Thoracic aorta (tissue), 2 donors: ENCODE results near the gene PP2D1. TPM values are rescaled to one million over a fixed set of nuclear protein-coding genes. Genes with fewer than 3 reads are reported as not detected.

Source experiments
- ATAC-seq: fragments of 150-250 bp; one replicate; pipeline ENCODE4 v1.8.0; 2017; ENCODE audit warnings: low read depth; ENCODE audit not compliant: insufficient number of reproducible peaks, low FRiP score
- DNase-seq: peaks from one replicate; pipeline ENCODE4 v3.0.0-alpha.2; 2020; ENCODE audit warnings: low spot score
- H3K27ac ChIP-seq, 2 donors: fragments of 200-600 bp; sonication (generic); 1 replicate in 1 of 2; 2 replicates in 1 of 2; pipeline ENCODE4 v1.5.1; 2016; ENCODE audit warnings: mild to moderate bottlenecking in 2 of 2, moderate library complexity in 2 of 2
- H3K27me3 ChIP-seq: fragments of 200-600 bp; sonication (generic); replicated peaks from 2 replicates; pipeline ENCODE4 v1.6.0; 2016; ENCODE audit warnings: mild to moderate bottlenecking; ENCODE audit not compliant: insufficient read depth
- H3K36me3 ChIP-seq: fragments of 200-600 bp; sonication (generic); one replicate; pipeline ENCODE4 v1.5.1; 2016
- H3K4me1 ChIP-seq, 2 donors: fragments of 200-600 bp; sonication (generic); 1 replicate in 1 of 2; 2 replicates in 1 of 2; pipeline versions ENCODE4 v1.5.1 to v1.6.0; 2016; ENCODE audit warnings: low read depth in 2 of 2, mild to moderate bottlenecking in 1 of 2; ENCODE audit not compliant: control insufficient read depth in 1 of 2
- H3K4me3 ChIP-seq: fragments of 200-600 bp; sonication (generic); 2 replicates; pipeline ENCODE4 v1.5.1; 2016; ENCODE audit warnings: mild to moderate bottlenecking
- H3K9me3 ChIP-seq: fragments of 200-600 bp; sonication (generic); 2 replicates; pipeline ENCODE4 v1.5.1; 2016
- total RNA-seq, 2 donors: library from RNA; depleted of rRNA; stranded (reverse); fragments of >200 nt; gene quantifications; one replicate each; pipeline versions ENCODE4 v1.1.0 to v1.2.3, GENCODE V29; 2016
- TF ChIP-seq, protein P1 (sequence below): fragments of 200-600 bp; sonication (generic); IDR thresholded peaks from one replicate; pipeline ENCODE4 v1.5.1; 2019; ENCODE audit warnings: antibody characterized with exemption

Gene PP2D1
- total RNA-seq, 2 donors from 2014 or later: not detected

DNA sequence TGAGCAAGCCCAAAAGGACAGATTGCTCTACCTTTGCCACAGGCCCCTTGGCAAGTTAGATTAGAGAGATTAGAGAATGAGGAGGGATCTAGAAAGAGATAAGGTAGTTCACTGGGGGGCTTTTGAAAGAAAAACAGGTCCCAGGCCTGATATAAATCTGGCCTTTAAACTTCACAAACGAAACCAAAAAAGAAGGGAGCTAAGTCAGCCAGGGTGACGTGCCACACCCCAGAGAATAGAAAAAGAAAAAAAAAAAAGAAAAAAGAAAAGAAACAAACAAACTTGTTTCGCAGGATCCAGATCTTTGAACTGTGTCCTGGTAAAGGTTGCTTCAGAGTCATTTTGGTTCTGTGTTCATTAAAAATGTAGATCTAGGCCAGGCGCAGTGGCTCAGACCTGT, 31.8 kb upstream of the PP2D1 start:
- H3K4me1 ChIP-seq: peaks cover 41 to 62% of the 10 kb centered on the region in 2 donors
- no peaks in the 10 kb centered on the region for H3K9me3 ChIP-seq
- no peaks in the 10 kb centered on the region for H3K36me3 ChIP-seq
- TF ChIP-seq, protein P1, sequence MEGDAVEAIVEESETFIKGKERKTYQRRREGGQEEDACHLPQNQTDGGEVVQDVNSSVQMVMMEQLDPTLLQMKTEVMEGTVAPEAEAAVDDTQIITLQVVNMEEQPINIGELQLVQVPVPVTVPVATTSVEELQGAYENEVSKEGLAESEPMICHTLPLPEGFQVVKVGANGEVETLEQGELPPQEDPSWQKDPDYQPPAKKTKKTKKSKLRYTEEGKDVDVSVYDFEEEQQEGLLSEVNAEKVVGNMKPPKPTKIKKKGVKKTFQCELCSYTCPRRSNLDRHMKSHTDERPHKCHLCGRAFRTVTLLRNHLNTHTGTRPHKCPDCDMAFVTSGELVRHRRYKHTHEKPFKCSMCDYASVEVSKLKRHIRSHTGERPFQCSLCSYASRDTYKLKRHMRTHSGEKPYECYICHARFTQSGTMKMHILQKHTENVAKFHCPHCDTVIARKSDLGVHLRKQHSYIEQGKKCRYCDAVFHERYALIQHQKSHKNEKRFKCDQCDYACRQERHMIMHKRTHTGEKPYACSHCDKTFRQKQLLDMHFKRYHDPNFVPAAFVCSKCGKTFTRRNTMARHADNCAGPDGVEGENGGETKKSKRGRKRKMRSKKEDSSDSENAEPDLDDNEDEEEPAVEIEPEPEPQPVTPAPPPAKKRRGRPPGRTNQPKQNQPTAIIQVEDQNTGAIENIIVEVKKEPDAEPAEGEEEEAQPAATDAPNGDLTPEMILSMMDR: no peak
- peak overlapping the region; percentile 65 for H3K4me3 ChIP-seq
- DNase-seq: no peak
- ATAC-seq: no peak
- no peaks in the 10 kb centered on the region for H3K27me3 ChIP-seq
- peak overlapping the region; percentile 66 to 76 for H3K27ac ChIP-seq

- no peaks in the 10 kb centered on the region for H3K27me3 ChIP-seq
- H3K9me3 ChIP-seq: no peaks in the 10 kb centered on the region
- peaks cover 39 to 62% of the 10 kb centered on the region in 2 donors for H3K4me1 ChIP-seq
- peak overlapping the region; percentile 65 for H3K4me3 ChIP-seq
- TF ChIP-seq, protein P1: no peak
- peak; percentile 53 for DNase-seq
- ATAC-seq: no peak
- peak overlapping the region; percentile 66 to 76 for H3K27ac ChIP-seq
- H3K36me3 ChIP-seq: no peaks in the 10 kb centered on the region
Observed at GRCh38 chr3:20043396-20043795, 31.3 kb upstream of the PP2D1 start.

- DNase-seq (no peak), ATAC-seq (no peak)
- no peaks in the 10 kb centered on the region for H3K9me3 ChIP-seq
- no peaks in the 10 kb centered on the region for H3K27me3 ChIP-seq
- peaks cover 29 to 57% of the 10 kb centered on the region in 2 donors for H3K4me1 ChIP-seq
- peak overlapping the region; percentile 76 to 85 for H3K27ac ChIP-seq
- H3K4me3 ChIP-seq: no peak overlapping the region
- TF ChIP-seq, protein P1: no peak
- H3K36me3 ChIP-seq: no peaks in the 10 kb centered on the region
Observed at GRCh38 chr3:20042331-20042730, 30.3 kb upstream of the PP2D1 start.

DNA sequence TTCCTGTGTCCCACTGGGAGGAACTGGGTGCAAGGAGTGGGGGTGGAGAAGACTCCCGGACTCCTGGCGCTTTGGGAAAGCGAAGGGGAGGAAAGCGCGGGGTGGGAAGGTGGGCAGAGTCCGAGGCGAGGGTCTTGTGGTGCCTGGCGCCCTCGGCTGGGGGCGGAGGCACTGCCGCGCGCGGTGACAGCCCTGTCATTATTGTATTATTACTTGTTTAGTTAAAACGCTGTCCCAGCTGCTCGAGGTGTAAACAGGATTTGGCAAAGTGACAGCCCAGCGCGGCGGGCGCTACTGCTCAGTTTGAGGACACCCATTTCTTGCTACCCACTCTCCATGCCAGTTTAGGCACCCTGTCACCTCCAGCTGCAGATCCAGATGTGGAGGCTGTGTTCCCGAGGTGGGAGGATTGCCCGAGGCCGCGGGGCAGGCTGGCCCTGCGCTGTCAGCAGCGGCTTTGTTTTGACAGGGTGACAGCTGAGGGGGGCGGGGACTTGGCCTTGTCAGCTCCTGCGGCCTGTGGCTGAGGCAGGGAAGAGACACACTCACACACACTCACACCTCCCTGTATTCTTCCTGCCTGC, 29.2 kb upstream of the PP2D1 start:
- DNase-seq (peak; percentile 68), ATAC-seq (no peak)
- Histone ChIP-seq H3K4me1 (peaks cover 25 to 47% of the 10 kb centered on the region in 2 donors), H3K27ac (peak overlapping the region; percentile 76 to 85), H3K27me3 (no peaks in the 10 kb centered on the region), H3K4me3 (peak overlapping the region; percentile 79), H3K36me3 (no peaks in the 10 kb centered on the region), H3K9me3 (no peaks in the 10 kb centered on the region)
- TF ChIP-seq, protein P1: no peak

- H3K4me3 ChIP-seq: peak overlapping the region; percentile 79
- no peak for ATAC-seq
- no peaks in the 10 kb centered on the region for H3K9me3 ChIP-seq
- peaks cover 25 to 45% of the 10 kb centered on the region in 2 donors for H3K4me1 ChIP-seq
- no peaks in the 10 kb centered on the region for H3K36me3 ChIP-seq
- peak overlapping the region; percentile 76 to 85 for H3K27ac ChIP-seq
- TF ChIP-seq, protein P1: no peak
- no peaks in the 10 kb centered on the region for H3K27me3 ChIP-seq
- no peak for DNase-seq
Observed at GRCh38 chr3:20040548-20041196, 28.6 kb upstream of the PP2D1 start.
